Endothelial cell of umbilical vein (primary cell): ENCODE results near the gene C3orf20. TPM values are rescaled to one million over a fixed set of nuclear protein-coding genes. Genes with fewer than 3 reads are reported as not detected.

Source experiments
- BruUV-seq: library from RNA; stranded (reverse); fragments of 400-500 nt; replicated peaks from 2 replicates; lab custom pipeline; 2021; lab: Mats Ljungman, UMichigan
- CTCF ChIA-PET: fragments of 300-600, 350-600 bp; sonication (Branson Sonifier 250); formaldehyde crosslinking; loops from one replicate; lab custom pipeline; 2021; ENCODE audit warnings: antibody characterized with exemption, inconsistent platforms; lab: Charles Lee
- POLR2A ChIA-PET: fragments of 300-600, 350-600 bp; sonication (Branson Sonifier 250); formaldehyde crosslinking; loops from one replicate; lab custom pipeline; 2021; ENCODE audit warnings: antibody characterized with exemption, inconsistent platforms; lab: Charles Lee
- DNase-seq: peaks from one replicate; pipeline ENCODE4 v3.0.0-alpha.2; 2011; ENCODE audit warnings: low read depth, low spot score
- FAIRE-seq: peaks from 2 replicates; lab custom pipeline; 2011; peaks lifted over from hg19 to GRCh38; lab: Jason Lieb, UNC
- H2AFZ ChIP-seq: 2 replicates; pipeline ENCODE4 v1.6.0; 2012; ENCODE audit warnings: low read depth, low read length, control low read depth, inconsistent platforms
- H3K27ac ChIP-seq: 2 replicates; pipeline ENCODE4 v1.5.1; 2011; ENCODE audit warnings: low read depth, mild to moderate bottlenecking, control low read depth, low read length, moderate library complexity; ENCODE audit not compliant: insufficient read depth
- H3K27me3 ChIP-seq, 2 experiments: 2 replicates each; pipeline versions ENCODE4 v1.6.0 to v1.6.1; 2011; ENCODE audit warnings: low read length in 2 of 2, mixed read lengths in 1 of 2; ENCODE audit not compliant: control insufficient read depth in 2 of 2, insufficient read depth in 2 of 2
- H3K36me3 ChIP-seq, 2 experiments: 2 replicates in 1 of 2; 3 replicates in 1 of 2; pipeline ENCODE4 v1.5.1; 2011; ENCODE audit warnings: low read length in 2 of 2, mild to moderate bottlenecking in 1 of 2, moderate library complexity in 1 of 2; ENCODE audit not compliant: control insufficient read depth in 2 of 2, insufficient read depth in 2 of 2; ENCODE audit errors: extremely low read depth in 1 of 2
- H3K4me1 ChIP-seq: 3 replicates; pipeline ENCODE4 v1.5.1; 2011; ENCODE audit warnings: mild to moderate bottlenecking, low read length; ENCODE audit not compliant: control insufficient read depth, insufficient read depth; ENCODE audit errors: extremely low read depth
- H3K4me2 ChIP-seq: 2 replicates; pipeline ENCODE4 v1.6.1; 2011; ENCODE audit warnings: low read length, control low read depth, mixed read lengths; ENCODE audit not compliant: insufficient read depth
- H3K4me3 ChIP-seq, 3 experiments: fragments of 200-600 bp in 1 of 3; sonication (generic), shearing (Covaris generic) in 1 of 3; replicated peaks in 1 of 3; 2 replicates each; pipeline ENCODE4 v1.5.1; 2011 to 2016; ENCODE audit warnings: control low read depth in 3 of 3, low read length in 3 of 3, mild to moderate bottlenecking in 2 of 3, inconsistent platforms in 1 of 3, low read depth in 1 of 3, moderate library complexity in 1 of 3; ENCODE audit not compliant: insufficient read depth in 1 of 3
- H3K79me2 ChIP-seq: 2 replicates; pipeline ENCODE4 v1.6.0; 2012; ENCODE audit warnings: low read length, inconsistent platforms; ENCODE audit not compliant: control insufficient read depth, insufficient read depth
- H3K9ac ChIP-seq: replicated peaks from 2 replicates; pipeline ENCODE3; 2011; ENCODE audit warnings: low read length, control low read depth; ENCODE audit not compliant: insufficient read depth; ENCODE audit errors: extremely low read depth
- H3K9me1 ChIP-seq: replicated peaks from 3 replicates; pipeline ENCODE4 v1.6.0; 2011; ENCODE audit warnings: mild to moderate bottlenecking, low read length; ENCODE audit not compliant: control insufficient read depth, insufficient read depth; ENCODE audit errors: extremely low read depth
- H3K9me3 ChIP-seq: replicated peaks from 2 replicates; pipeline ENCODE4 v1.5.1; 2012; ENCODE audit warnings: low read length, inconsistent platforms; ENCODE audit not compliant: control insufficient read depth, insufficient read depth
- H4K20me1 ChIP-seq: replicated peaks from 2 replicates; pipeline ENCODE3; 2011; ENCODE audit warnings: mild to moderate bottlenecking, low read length; ENCODE audit not compliant: control insufficient read depth, insufficient read depth; ENCODE audit errors: extremely low read depth
- CTCF ChIP-seq, 2 donors: IDR thresholded peaks; 1 replicate in 1 of 2; 2 replicates in 1 of 2; pipeline ENCODE4 v1.5.1; 2011; ENCODE audit warnings: low read length in 2 of 2, mild to moderate bottlenecking in 2 of 2, moderate library complexity in 2 of 2, control low read depth in 1 of 2, inconsistent platforms in 1 of 2, low read depth in 1 of 2; ENCODE audit not compliant: insufficient read depth in 1 of 2; ENCODE audit errors: extremely low read depth in 1 of 2
- EZH2 ChIP-seq: IDR thresholded peaks from 2 replicates; pipeline ENCODE4 v1.6.1; 2012; ENCODE audit warnings: borderline replicate concordance, low read depth, mild to moderate bottlenecking, moderate library complexity, low read length, inconsistent platforms; ENCODE audit not compliant: severe bottlenecking
- FOS ChIP-seq: IDR thresholded peaks from 2 replicates; pipeline ENCODE4 v1.6.1; 2011; ENCODE audit warnings: mild to moderate bottlenecking, low read length, moderate library complexity, borderline replicate concordance; ENCODE audit not compliant: insufficient read depth
- GATA2 ChIP-seq: IDR thresholded peaks from 2 replicates; pipeline ENCODE4 v1.7.0; 2011; ENCODE audit warnings: low read depth, mild to moderate bottlenecking, moderate library complexity, mixed read lengths, low read length; ENCODE audit not compliant: insufficient read length, insufficient read depth
- JUN ChIP-seq: IDR thresholded peaks from 2 replicates; pipeline ENCODE4 v1.6.1; 2011; ENCODE audit warnings: borderline replicate concordance, low read depth; ENCODE audit not compliant: insufficient read length, insufficient read depth
- MAX ChIP-seq: IDR thresholded peaks from 2 replicates; pipeline ENCODE4 v1.6.1; 2011; ENCODE audit not compliant: insufficient read depth, insufficient read length
- MYC ChIP-seq: IDR thresholded peaks from one replicate; pipeline ENCODE4 v1.6.1; 2011; ENCODE audit warnings: mild to moderate bottlenecking, low read depth, low read length
- POLR2A ChIP-seq: IDR thresholded peaks from 2 replicates; pipeline ENCODE4 v1.6.1; 2012; ENCODE audit warnings: low read depth, mild to moderate bottlenecking, control low read depth, low read length
- POLR2AphosphoS5 ChIP-seq: IDR thresholded peaks from 2 replicates; pipeline ENCODE4 v1.6.1; 2012; ENCODE audit warnings: low read depth, mild to moderate bottlenecking, control low read depth, low read length, moderate library complexity; ENCODE audit not compliant: insufficient read depth
- dilution Hi-C: fragments of 300-500 bp; cut with MboI; formaldehyde crosslinking; loops from one replicate; pipeline ENCODE4 v1.15.0; 2019; ENCODE audit warnings: low sequenced_read_pairs; ENCODE audit not compliant: extremely low pct_ligation_motif_present
- intact Hi-C: fragments of 100-400 bp; cut with micrococcal nuclease; formaldehyde crosslinking; loops from one replicate; pipeline ENCODE4 v1.10.0; 2022
- polyA plus RNA-seq, 4 experiments: library from polyadenylated mRNA; depleted of rRNA in 3 of 4; stranded (reverse) in 3 of 4; unstranded in 1 of 4; fragments of >200 nt; gene quantifications; 2 replicates each; pipeline versions ENCODE4 v1.2.1 to v1.2.3, GENCODE V29; 2011 to 2012; ENCODE audit warnings: missing spikeins in 1 of 4
- total RNA-seq: library from RNA; stranded (reverse); gene quantifications from 2 replicates; pipeline ENCODE4 v1.2.3, GENCODE V29; 2021

The C3orf20 gene
- total and polyA plus RNA-seq, 2 donors (not counting 3 experiments of a cell fraction or from before 2014, with no cell fraction given): not detected

GRCh38 chr3:14636496-14637087 is 38.3 kb upstream of the C3orf20 start:
- no peak overlapping the region for H3K27ac ChIP-seq
- dilution Hi-C loops (no loop called here), intact Hi-C loops (no loop called here)
- no peak overlapping the region for H3K4me2 ChIP-seq
- H4K20me1 ChIP-seq: no peaks in the 10 kb centered on the region
- H3K9me1 ChIP-seq: no peaks in the 10 kb centered on the region
- H3K4me3 ChIP-seq: no peak overlapping the region
- H3K4me1 ChIP-seq: peaks cover 15% of the 10 kb centered on the region
- H2AFZ ChIP-seq: no peak overlapping the region
- CTCF ChIA-PET: interaction anchor here (1.5 to 2.9 kb wide), 5 partner anchors 10 to 285 kb away, joined by 3 to 14 read pairs (median 7); partner anchors contain the start of gene CCDC174
- FAIRE-seq (no peak), DNase-seq (no peak)
- TF ChIP-seq GATA2 (no peak), POLR2AphosphoS5 (no peak), JUN (no peak), EZH2 (no peak), MYC (no peak), FOS (no peak), POLR2A (no peak), MAX (no peak), CTCF (IDR thresholded peaks at IDR 0.05; ENCODE audit: extremely low read depth in 1 of 2, insufficient read depth in 1 of 2, low read depth in 1 of 2, low read length in 2 of 2) (no peak)
- no peaks in the 10 kb centered on the region for H3K79me2 ChIP-seq
- H3K36me3 ChIP-seq: no peaks in the 10 kb centered on the region
- H3K9ac ChIP-seq: no peak overlapping the region
- POLR2A ChIA-PET: no interaction called here
- no TSS peak for BruUV-seq
- H3K27me3 ChIP-seq: peaks cover 2 to 3% of the 10 kb centered on the region in 2 experiments
- no peaks in the 10 kb centered on the region for H3K9me3 ChIP-seq
